HEK293 (cell line): ENCODE data around the gene KLC4.

Experiments
- CTCF ChIA-PET: fragments of 350-600 bp; formaldehyde crosslinking; extraction: SDS; loops from one replicate; lab custom pipeline; 2021; ENCODE audit warnings: antibody characterized with exemption; lab: Yijun Ruan, JAX
- POLR2A ChIA-PET: fragments of 300-600 bp; formaldehyde crosslinking; extraction: SDS; loops from one replicate; lab custom pipeline; 2020; ENCODE audit warnings: antibody characterized with exemption, inconsistent platforms; lab: Yijun Ruan, JAX
- H3K27ac ChIP-seq: fragments of 200-500 bp; sonication (Bioruptor generic); 2 replicates; pipeline ENCODE4 v1.5.1; 2014; ENCODE audit warnings: low read depth, low read length, control low read depth, inconsistent platforms; ENCODE audit errors: extremely low read depth
- H3K36me3 ChIP-seq, 2 experiments: fragments of 200-500 bp in 1 of 2; sonication (Bioruptor generic) in 1 of 2; 1 replicate in 1 of 2; 2 replicates in 1 of 2; pipeline ENCODE4 v1.5.1; 2014 to 2017; ENCODE audit warnings: inconsistent platforms in 2 of 2, low read length in 2 of 2; ENCODE audit not compliant: control insufficient read depth in 2 of 2, insufficient read depth in 1 of 2
- H3K4me1 ChIP-seq: fragments of 200-500 bp; sonication (Bioruptor generic); 2 replicates; pipeline ENCODE4 v1.5.1; 2014; ENCODE audit warnings: mild to moderate bottlenecking, low read length, inconsistent platforms; ENCODE audit not compliant: control insufficient read depth, insufficient read depth
- H3K4me3 ChIP-seq: 2 replicates; pipeline ENCODE4 v1.5.1; 2011; ENCODE audit warnings: low read depth, mild to moderate bottlenecking, control low read depth, low read length, moderate library complexity
- H3K9me3 ChIP-seq: fragments of 200-500 bp; sonication (Bioruptor generic); 2 replicates; pipeline ENCODE4 v1.5.1; 2014; ENCODE audit warnings: low read depth, low read length, inconsistent platforms; ENCODE audit not compliant: control insufficient read depth, insufficient read depth
- BCL11A ChIP-seq: fragments of 450-650 bp; formaldehyde crosslinking; IDR thresholded peaks from 2 replicates; pipeline ENCODE4 v1.5.1; 2016; ENCODE audit warnings: low read depth, missing biosample characterization, missing genetic modification characterization
- BCL11B ChIP-seq: fragments of 450-650 bp; formaldehyde crosslinking; IDR thresholded peaks from 2 replicates; pipeline ENCODE4 v1.5.1; 2016; ENCODE audit warnings: low read depth, missing biosample characterization, missing genetic modification characterization
- CTCF ChIP-seq: fragments of 450-650 bp; formaldehyde crosslinking; IDR thresholded peaks from 2 replicates; pipeline ENCODE4 v1.5.1; 2016; ENCODE audit warnings: missing biosample characterization, missing genetic modification characterization
- PRDM1 ChIP-seq: fragments of 450-650 bp; formaldehyde crosslinking; IDR thresholded peaks from 2 replicates; pipeline ENCODE4; 2016; ENCODE audit warnings: missing biosample characterization, missing genetic modification characterization
- SP7 ChIP-seq: fragments of 450-650 bp; formaldehyde crosslinking; IDR thresholded peaks from 2 replicates; pipeline ENCODE4 v1.5.1; 2016; ENCODE audit warnings: missing biosample characterization, missing genetic modification characterization
- TCF7L2 ChIP-seq: IDR thresholded peaks from 2 replicates; pipeline ENCODE4 v1.6.1; 2011; ENCODE audit warnings: low read depth, mild to moderate bottlenecking, inconsistent platforms, low read length, moderate library complexity, borderline replicate concordance
- ZBTB17 ChIP-seq: fragments of 450-650 bp; formaldehyde crosslinking; IDR thresholded peaks from 2 replicates; pipeline ENCODE4 v1.5.1; 2016; ENCODE audit warnings: missing biosample characterization, missing genetic modification characterization
- ZBTB6 ChIP-seq: fragments of 450-650 bp; formaldehyde crosslinking; IDR thresholded peaks from 2 replicates; pipeline ENCODE4 v1.5.1; 2017; ENCODE audit warnings: missing biosample characterization, missing genetic modification characterization
- ZNF114 ChIP-seq: fragments of 450-650 bp; formaldehyde crosslinking; IDR thresholded peaks from 2 replicates; pipeline ENCODE4 v1.5.0; 2017; ENCODE audit warnings: missing biosample characterization, missing genetic modification characterization
- ZNF140 ChIP-seq: fragments of 450-650 bp; formaldehyde crosslinking; IDR thresholded peaks from 2 replicates; pipeline ENCODE4 v1.5.1; 2016; ENCODE audit warnings: missing biosample characterization, missing genetic modification characterization
- ZNF2 ChIP-seq: fragments of 450-650 bp; formaldehyde crosslinking; IDR thresholded peaks from 2 replicates; pipeline ENCODE4 v1.5.1; 2016; ENCODE audit warnings: missing biosample characterization, missing genetic modification characterization
- ZNF211 ChIP-seq: fragments of 450-650 bp; formaldehyde crosslinking; IDR thresholded peaks from 2 replicates; pipeline ENCODE4 v1.5.1; 2016; ENCODE audit warnings: low read depth, missing biosample characterization, missing genetic modification characterization
- ZNF280D ChIP-seq: fragments of 450-650 bp; formaldehyde crosslinking; IDR thresholded peaks from 2 replicates; pipeline ENCODE4 v1.5.1; 2016; ENCODE audit warnings: missing biosample characterization, missing genetic modification characterization
- ZNF302 ChIP-seq: fragments of 450-650 bp; formaldehyde crosslinking; IDR thresholded peaks from 2 replicates; pipeline ENCODE4 v1.5.1; 2016; ENCODE audit warnings: missing biosample characterization, missing genetic modification characterization, low read depth
- ZNF324 ChIP-seq: fragments of 450-650 bp; formaldehyde crosslinking; IDR thresholded peaks from 2 replicates; pipeline ENCODE4 v1.5.1; 2016; ENCODE audit warnings: missing biosample characterization, missing genetic modification characterization
- ZNF362 ChIP-seq: fragments of 450-650 bp; formaldehyde crosslinking; IDR thresholded peaks from 2 replicates; pipeline ENCODE4 v1.5.1; 2016; ENCODE audit warnings: missing biosample characterization, missing genetic modification characterization
- ZNF404 ChIP-seq: fragments of 450-650 bp; formaldehyde crosslinking; IDR thresholded peaks from 2 replicates; pipeline ENCODE4 v1.5.1; 2017; ENCODE audit warnings: missing biosample characterization, missing genetic modification characterization
- ZNF510 ChIP-seq: fragments of 450-650 bp; formaldehyde crosslinking; IDR thresholded peaks from 2 replicates; pipeline ENCODE4 v1.5.1; 2018; ENCODE audit warnings: mild to moderate bottlenecking, missing genetic modification characterization, missing biosample characterization; ENCODE audit not compliant: insufficient replicate concordance
- ZNF639 ChIP-seq: fragments of 450-650 bp; formaldehyde crosslinking; IDR thresholded peaks from 2 replicates; pipeline ENCODE4 v1.5.1; 2016; ENCODE audit warnings: missing biosample characterization, missing genetic modification characterization
- ZNF654 ChIP-seq: fragments of 450-650 bp; formaldehyde crosslinking; IDR thresholded peaks from 2 replicates; pipeline ENCODE4 v1.5.1; 2016; ENCODE audit warnings: low read depth, missing biosample characterization, missing genetic modification characterization
- ZNF785 ChIP-seq: fragments of 450-650 bp; formaldehyde crosslinking; IDR thresholded peaks from 2 replicates; pipeline ENCODE4 v1.5.1; 2016; ENCODE audit warnings: missing biosample characterization, missing genetic modification characterization
- ZXDB ChIP-seq: fragments of 450-650 bp; formaldehyde crosslinking; IDR thresholded peaks from 2 replicates; pipeline ENCODE4 v1.5.1; 2016; ENCODE audit warnings: missing biosample characterization, missing genetic modification characterization

Gene KLC4

GRCh38 chr6:43062818-43063217, 3.4 kb downstream of the KLC4 start:
- H3K36me3 ChIP-seq = peaks cover 9 to 52% of the 10 kb centered on the region in 2 experiments; a peak in 2 of 3 replicates
- no peaks in the 10 kb centered on the region for H3K9me3 ChIP-seq
- CTCF ChIA-PET = interaction anchor here (0.7 to 2.4 kb wide), 5 partner anchors 9 to 162 kb away, joined by 3 to 8 read pairs (median 3); no protein-coding TSS in a partner anchor
- POLR2A ChIA-PET = interaction anchor here (1.0 kb wide), 1 partner anchor 9 kb away, joined by 4 read pairs; the partner anchor contains the start of gene CUL7
- TF ChIP-seq ZBTB6 (tag by site-specific recombination) (no peak), ZNF785 (tag by site-specific recombination) (no peak), PRDM1 (no peak), ZNF639 (tag by site-specific recombination) (no peak), ZNF211 (tag by site-specific recombination) (no peak)
- H3K4me1 ChIP-seq = peaks cover 9% of the 10 kb centered on the region
- H3K27ac ChIP-seq = no peak overlapping the region
- H3K4me3 ChIP-seq = no peak overlapping the region

- ChIA-PET POLR2A (interaction anchor here (0.7 kb wide), 2 partner anchors 11 to 198 kb away, joined by 4 read pairs; partner anchors contain the start of genes KLC4 and MRPL2), CTCF (interaction anchor here (0.6 to 7.6 kb wide), 20 partner anchors 9 to 1326 kb away, joined by 3 to 83 read pairs (median 4); partner anchors contain the start of genes KLC4 and MRPL2)
- no peak overlapping the region for H3K27ac ChIP-seq
- TF ChIP-seq BCL11B (tag by site-specific recombination) (no peak), SP7 (tag by site-specific recombination) (0 out of 2 replicates have a peak, but pooled peaks have one; percentile 18), ZXDB (tag by site-specific recombination) (0 out of 2 replicates have a peak, but pooled peaks have one; percentile 16), ZBTB17 (peak; percentile 23; the same call in 1 of the 2 replicates), ZNF2 (tag by site-specific recombination) (0 out of 2 replicates have a peak, but pooled peaks have one; percentile 21), ZNF510 (tag by site-specific recombination) (no peak), ZNF362 (tag by site-specific recombination) (peak; percentile 89), ZNF302 (tag by site-specific recombination) (no peak), ZNF280D (no peak), ZNF140 (tag by site-specific recombination) (peak; percentile 36; the same call in 1 of the 2 replicates), BCL11A (tag by site-specific recombination) (no peak), ZNF114 (tag by site-specific recombination) (no peak), ZNF324 (tag by site-specific recombination) (no peak), ZNF404 (no peak), TCF7L2 (no peak), CTCF (tag by site-specific recombination) (peak; percentile 73), ZNF654 (tag by site-specific recombination) (peak; percentile 71)
- no peaks in the 10 kb centered on the region for H3K4me1 ChIP-seq
- H3K9me3 ChIP-seq = no peaks in the 10 kb centered on the region
- no peak overlapping the region for H3K4me3 ChIP-seq
- peaks cover 3 to 56% of the 10 kb centered on the region in 2 experiments; a peak in 2 of 3 replicates for H3K36me3 ChIP-seq
These were observed 10.7 kb downstream of the KLC4 start for GRCh38 chr6:43070028-43070632.
